ENCODE data around the gene SCYL2.
"Not testable (repeated sequence)": the region's sequence is repeated elsewhere in the genome, so short reads cannot be mapped to it uniquely, and the experiment has no call there.

SCYL2 gene

DNA sequence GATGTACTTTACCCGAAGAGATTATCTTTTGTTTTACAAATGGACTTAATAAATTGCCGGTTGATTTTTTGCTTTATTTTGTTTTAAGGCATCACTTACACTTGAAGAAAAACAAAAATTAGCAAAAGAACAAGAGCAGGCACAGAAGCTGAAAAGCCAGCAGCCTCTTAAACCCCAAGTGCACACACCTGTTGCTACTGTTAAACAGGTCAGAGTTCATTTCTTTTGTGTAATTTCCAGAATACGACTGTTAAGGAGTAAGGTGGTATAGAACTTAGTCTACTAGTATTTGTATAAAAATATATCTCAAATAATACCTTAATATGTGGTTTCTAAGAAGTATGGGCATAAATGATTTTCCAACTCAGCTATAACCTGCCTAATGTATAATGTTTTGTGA, 70.3 kb downstream of the SCYL2 start:
- H3K4me3 ChIP-seq (ENCODE audit: low read depth, low read length): no peak overlapping the region
- no peak overlapping the region for H3K9ac ChIP-seq (ENCODE audit: low read depth, low read length)
- H3K9me3 ChIP-seq (ENCODE audit: control insufficient read depth, insufficient read depth, low read length): no peaks in the 10 kb centered on the region
- H3K27me3 ChIP-seq (ENCODE audit: control insufficient read depth, insufficient read depth, low read length): no peaks in the 10 kb centered on the region
- H3K36me3 ChIP-seq (ENCODE audit: control insufficient read depth, insufficient read depth, low read length): no peaks in the 10 kb centered on the region
- peaks cover 5% of the 10 kb centered on the region for H3K4me1 ChIP-seq (ENCODE audit: control insufficient read depth, insufficient read depth, low read length)

DNA sequence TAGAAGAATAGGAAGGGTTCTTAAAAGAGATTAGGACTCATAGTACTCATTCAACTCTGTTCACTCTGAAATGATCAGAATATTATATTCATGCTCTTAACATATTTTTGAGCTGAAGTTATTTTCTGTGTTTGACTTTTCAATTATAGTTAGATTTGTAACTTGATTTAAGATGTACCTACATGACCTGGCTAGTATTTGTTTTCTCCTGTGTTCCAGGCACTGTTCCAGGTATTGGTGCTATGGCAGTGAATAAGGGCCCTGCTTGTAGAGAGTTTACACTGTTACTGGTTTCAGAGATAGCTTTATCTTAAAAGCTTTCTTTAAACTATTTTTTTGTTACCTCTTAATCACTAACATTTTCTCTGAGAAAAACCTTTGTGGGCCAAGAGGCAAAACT, 70.8 kb downstream of the SCYL2 start:
- H3K36me3 ChIP-seq (ENCODE audit: control insufficient read depth, insufficient read depth, low read length): no peaks in the 10 kb centered on the region
- no peaks in the 10 kb centered on the region for H3K9me3 ChIP-seq (ENCODE audit: control insufficient read depth, insufficient read depth, low read length)
- peaks cover 5% of the 10 kb centered on the region for H3K4me1 ChIP-seq (ENCODE audit: control insufficient read depth, insufficient read depth, low read length)
- H3K9ac ChIP-seq (ENCODE audit: low read depth, low read length): no peak overlapping the region
- H3K4me3 ChIP-seq (ENCODE audit: low read depth, low read length): no peak overlapping the region
- no peaks in the 10 kb centered on the region for H3K27me3 ChIP-seq (ENCODE audit: control insufficient read depth, insufficient read depth, low read length)

DNA sequence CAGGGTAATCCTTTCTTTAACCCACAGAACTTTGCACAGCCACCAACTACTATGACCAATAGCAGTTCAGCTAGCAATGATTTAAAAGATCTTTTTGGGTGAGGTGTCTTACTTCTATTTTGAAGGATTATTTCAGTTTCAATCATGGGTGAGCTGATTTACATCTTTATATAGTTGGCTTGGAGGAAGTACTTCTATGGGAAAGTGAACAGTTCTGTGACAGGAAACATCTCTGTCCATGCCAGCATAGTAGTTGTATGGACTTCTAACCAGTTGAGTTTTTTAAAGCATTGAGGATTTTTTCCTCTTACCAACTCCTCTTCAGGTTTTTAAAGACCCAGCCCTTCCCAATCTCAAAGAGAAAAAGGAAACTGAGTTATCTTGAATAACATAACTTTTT, 72.1 kb downstream of the SCYL2 start:
- Histone ChIP-seq H3K27me3 (ENCODE audit: control insufficient read depth, insufficient read depth, low read length) (no peaks in the 10 kb centered on the region), H3K9me3 (ENCODE audit: control insufficient read depth, insufficient read depth, low read length) (no peaks in the 10 kb centered on the region), H3K4me3 (ENCODE audit: low read depth, low read length) (no peak overlapping the region), H3K4me1 (ENCODE audit: control insufficient read depth, insufficient read depth, low read length) (peaks cover 5% of the 10 kb centered on the region), H3K9ac (ENCODE audit: low read depth, low read length) (no peak overlapping the region), H3K36me3 (ENCODE audit: control insufficient read depth, insufficient read depth, low read length) (no peaks in the 10 kb centered on the region)

DNA sequence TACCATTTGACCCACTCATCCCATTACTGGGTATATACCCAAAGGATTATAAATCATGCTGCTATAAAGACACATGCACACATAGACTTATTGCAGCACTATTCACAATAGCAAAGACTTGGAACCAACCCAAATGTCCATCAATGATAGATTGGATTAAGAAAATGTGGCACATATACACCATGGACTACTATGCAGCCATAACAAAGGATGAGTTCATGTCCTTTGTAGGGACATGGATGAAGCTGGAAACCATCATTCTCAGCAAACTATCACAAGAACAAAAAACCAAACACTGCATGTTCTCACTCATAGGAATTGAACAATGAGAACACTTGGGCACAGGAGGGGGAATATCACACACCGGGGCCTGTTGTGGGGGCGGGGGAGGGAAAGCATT, 75.9 kb downstream of the SCYL2 start:
- H3K27me3 ChIP-seq (ENCODE audit: control insufficient read depth, insufficient read depth, low read length); H3K36me3 ChIP-seq (ENCODE audit: control insufficient read depth, insufficient read depth, low read length); H3K9ac ChIP-seq (ENCODE audit: low read depth, low read length); H3K4me3 ChIP-seq (ENCODE audit: low read depth, low read length); H3K4me1 ChIP-seq (ENCODE audit: control insufficient read depth, insufficient read depth, low read length); H3K9me3 ChIP-seq (ENCODE audit: control insufficient read depth, insufficient read depth, low read length): not testable (repeated sequence)

DNA sequence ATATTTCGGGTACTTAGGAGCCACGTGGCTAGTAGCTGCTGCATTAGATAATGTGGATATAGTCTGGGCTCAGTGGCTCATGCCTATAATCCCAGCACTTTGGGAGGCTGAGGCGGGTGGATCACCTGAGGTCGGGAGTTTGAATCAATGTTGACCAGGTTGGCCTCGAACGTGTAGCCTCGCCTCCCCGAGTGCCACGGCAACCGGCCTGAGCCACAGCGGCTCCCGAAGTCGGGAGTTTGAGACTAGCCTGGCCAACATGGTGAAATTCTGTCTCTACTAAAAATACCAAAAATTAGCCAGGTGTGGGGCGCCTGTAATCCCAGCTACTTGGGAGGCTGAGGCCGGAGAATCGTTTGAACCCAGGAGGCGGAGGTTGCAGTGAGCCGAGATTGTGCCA, 77.4 kb downstream of the SCYL2 start:
- H3K27me3 ChIP-seq (ENCODE audit: control insufficient read depth, insufficient read depth, low read length); H3K9ac ChIP-seq (ENCODE audit: low read depth, low read length); H3K4me1 ChIP-seq (ENCODE audit: control insufficient read depth, insufficient read depth, low read length); H3K36me3 ChIP-seq (ENCODE audit: control insufficient read depth, insufficient read depth, low read length); H3K4me3 ChIP-seq (ENCODE audit: low read depth, low read length); H3K9me3 ChIP-seq (ENCODE audit: control insufficient read depth, insufficient read depth, low read length): not testable (repeated sequence)

DNA sequence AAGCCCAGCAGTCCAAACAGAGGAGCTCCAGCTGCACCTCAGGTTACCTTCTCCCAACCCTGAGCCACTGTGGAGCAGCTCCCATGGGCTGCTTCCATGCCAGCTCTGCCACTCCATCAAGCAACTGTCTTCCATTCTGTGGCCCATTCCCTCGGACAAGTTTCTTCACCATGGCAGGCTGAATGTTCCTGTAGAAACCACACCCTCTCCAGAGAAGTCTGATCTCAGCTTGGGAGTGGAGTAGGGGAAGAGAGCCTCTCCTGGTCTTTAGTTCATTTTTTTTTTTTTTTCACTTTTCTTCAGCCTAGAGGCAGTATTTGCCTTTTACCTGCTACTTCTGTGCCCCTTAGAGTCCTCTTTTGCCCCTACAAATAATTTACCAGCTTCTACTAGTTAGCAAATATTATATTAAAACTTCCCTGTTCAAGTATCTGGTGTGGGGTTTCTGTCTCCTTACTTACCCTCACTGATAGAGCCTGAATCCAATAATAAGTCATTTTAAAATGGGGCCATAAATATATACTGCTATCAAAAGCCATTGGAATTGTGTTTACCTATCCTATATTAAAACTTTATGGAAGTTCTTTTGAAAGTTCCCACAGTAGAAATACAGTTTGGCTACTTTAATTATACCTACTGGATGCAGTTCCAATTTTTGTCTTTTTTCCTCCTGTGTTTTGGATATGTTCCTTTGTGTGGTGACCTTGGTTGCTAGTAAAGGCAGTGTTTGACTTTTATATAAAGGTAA, 78.2 kb downstream of the SCYL2 start:
- peaks cover 8% of the 10 kb centered on the region for H3K4me1 ChIP-seq (ENCODE audit: control insufficient read depth, insufficient read depth, low read length)
- H3K9me3 ChIP-seq (ENCODE audit: control insufficient read depth, insufficient read depth, low read length): no peaks in the 10 kb centered on the region
- no peak overlapping the region for H3K4me3 ChIP-seq (ENCODE audit: low read depth, low read length)
- H3K9ac ChIP-seq (ENCODE audit: low read depth, low read length): no peak overlapping the region
- H3K27me3 ChIP-seq (ENCODE audit: control insufficient read depth, insufficient read depth, low read length): no peaks in the 10 kb centered on the region
- no peaks in the 10 kb centered on the region for H3K36me3 ChIP-seq (ENCODE audit: control insufficient read depth, insufficient read depth, low read length)

DNA sequence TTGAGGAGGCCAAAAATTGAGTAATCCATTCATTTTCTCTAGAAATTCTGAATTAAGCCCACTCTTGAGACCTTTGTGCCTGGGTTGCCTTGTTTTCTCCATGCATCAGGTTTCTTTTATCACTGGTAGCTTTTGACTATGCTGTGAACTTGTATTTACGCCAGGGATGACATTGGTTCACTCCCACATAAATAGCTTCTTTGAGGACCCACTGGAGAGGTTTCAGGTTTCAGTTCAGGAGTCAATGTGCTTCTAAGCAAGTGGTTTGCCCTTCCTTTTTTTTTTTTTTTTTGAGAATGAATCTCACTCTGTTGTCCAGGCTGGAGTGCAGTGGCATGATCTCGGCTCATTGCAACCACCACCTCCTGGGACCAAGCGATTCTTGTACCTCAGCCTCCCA, 79.7 kb downstream of the SCYL2 start:
- no peaks in the 10 kb centered on the region for H3K27me3 ChIP-seq (ENCODE audit: control insufficient read depth, insufficient read depth, low read length)
- peaks cover 3% of the 10 kb centered on the region for H3K4me1 ChIP-seq (ENCODE audit: control insufficient read depth, insufficient read depth, low read length)
- no peaks in the 10 kb centered on the region for H3K36me3 ChIP-seq (ENCODE audit: control insufficient read depth, insufficient read depth, low read length)
- no peak overlapping the region for H3K9ac ChIP-seq (ENCODE audit: low read depth, low read length)
- no peaks in the 10 kb centered on the region for H3K9me3 ChIP-seq (ENCODE audit: control insufficient read depth, insufficient read depth, low read length)
- no peak overlapping the region for H3K4me3 ChIP-seq (ENCODE audit: low read depth, low read length)

DNA sequence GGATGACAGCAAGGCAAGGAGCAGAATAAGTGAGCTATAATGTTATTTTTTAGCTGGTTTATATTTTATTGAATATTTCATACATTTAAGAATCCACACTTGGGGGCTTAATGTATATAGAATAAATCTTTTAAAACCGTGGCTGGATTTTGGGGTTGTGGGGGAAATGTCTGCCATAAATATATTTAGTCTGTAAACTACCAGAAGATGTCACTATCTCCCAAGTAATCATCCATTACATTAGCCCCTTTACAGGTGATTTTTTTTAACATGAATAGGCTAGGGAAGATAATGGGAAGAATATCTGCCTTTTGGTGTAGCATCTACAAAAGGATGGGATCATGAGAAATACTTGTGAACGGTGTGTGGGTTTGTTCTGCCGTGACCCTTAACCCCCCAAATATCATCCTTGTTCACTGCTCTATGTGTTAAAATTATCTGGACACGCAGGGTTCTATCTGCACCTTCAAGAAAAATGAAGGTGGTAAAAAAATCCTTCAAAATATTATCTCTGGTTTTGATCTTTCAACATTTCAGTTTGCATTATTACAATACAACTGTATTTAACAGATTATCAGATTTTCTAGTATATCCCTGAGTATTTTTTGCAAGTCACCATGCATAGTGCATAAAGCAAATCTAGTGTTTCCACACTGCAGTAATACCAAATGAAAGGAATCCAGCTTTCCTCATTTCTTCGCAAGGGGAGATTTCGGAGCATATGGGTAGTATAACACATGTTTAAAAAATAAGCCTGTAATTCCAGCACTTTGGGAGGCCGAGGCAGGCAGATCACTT, 81.9 kb downstream of the SCYL2 start:
- no peak overlapping the region for H3K9ac ChIP-seq (ENCODE audit: low read depth, low read length)
- H3K9me3 ChIP-seq (ENCODE audit: control insufficient read depth, insufficient read depth, low read length): no peaks in the 10 kb centered on the region
- H3K4me1 ChIP-seq (ENCODE audit: control insufficient read depth, insufficient read depth, low read length): peaks cover 3% of the 10 kb centered on the region
- H3K4me3 ChIP-seq (ENCODE audit: low read depth, low read length): no peak overlapping the region
- no peaks in the 10 kb centered on the region for H3K27me3 ChIP-seq (ENCODE audit: control insufficient read depth, insufficient read depth, low read length)
- H3K36me3 ChIP-seq (ENCODE audit: control insufficient read depth, insufficient read depth, low read length): no peaks in the 10 kb centered on the region

DNA sequence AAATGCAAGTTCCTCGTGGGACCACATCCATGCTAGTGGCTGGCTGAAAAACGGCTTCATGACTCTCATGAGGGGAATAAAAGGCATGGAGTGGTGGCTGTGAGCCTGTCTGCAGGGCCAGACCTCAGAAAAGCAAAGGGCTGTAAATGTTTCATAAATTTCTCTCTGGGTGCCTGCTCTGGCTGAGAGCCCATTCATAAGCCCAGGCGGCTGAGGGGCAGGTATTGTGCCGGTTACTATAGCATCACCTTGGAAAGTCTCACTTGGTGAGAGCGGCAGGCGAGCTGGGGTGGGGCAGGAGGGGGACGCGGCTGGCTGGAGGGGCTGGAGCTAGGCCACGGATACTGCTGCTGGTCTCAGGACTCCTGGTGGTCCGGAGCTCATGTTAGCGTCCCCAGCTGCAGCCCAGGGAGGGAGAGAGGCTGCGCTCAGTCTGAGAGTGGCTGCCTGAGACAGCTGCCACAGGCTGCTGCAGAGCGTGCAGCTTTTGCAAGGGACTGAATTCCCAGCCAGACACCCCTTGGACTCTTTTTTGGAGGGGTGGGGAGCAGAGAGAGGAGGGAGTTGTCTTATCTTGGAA, 89.8 kb downstream of the SCYL2 start, which contains the start of gene SLC17A8:
TSS of gene SLC17A8 (plus strand) at position 431 of the 580 bp plus-strand sequence. CDS start 318 bp downstream, outside the sequence.
- Histone ChIP-seq H3K27me3 (ENCODE audit: control insufficient read depth, insufficient read depth, low read length) (no peaks in the 10 kb centered on the region), H3K4me1 (ENCODE audit: control insufficient read depth, insufficient read depth, low read length) (peaks cover 9% of the 10 kb centered on the region), H3K9me3 (ENCODE audit: control insufficient read depth, insufficient read depth, low read length) (no peaks in the 10 kb centered on the region), H3K9ac (ENCODE audit: low read depth, low read length) (no peak within 1 kb of the TSS), H3K36me3 (ENCODE audit: control insufficient read depth, insufficient read depth, low read length) (no peaks in the 10 kb centered on the region), H3K4me3 (ENCODE audit: low read depth, low read length) (peak within 1 kb of the TSS; percentile 5)

DNA sequence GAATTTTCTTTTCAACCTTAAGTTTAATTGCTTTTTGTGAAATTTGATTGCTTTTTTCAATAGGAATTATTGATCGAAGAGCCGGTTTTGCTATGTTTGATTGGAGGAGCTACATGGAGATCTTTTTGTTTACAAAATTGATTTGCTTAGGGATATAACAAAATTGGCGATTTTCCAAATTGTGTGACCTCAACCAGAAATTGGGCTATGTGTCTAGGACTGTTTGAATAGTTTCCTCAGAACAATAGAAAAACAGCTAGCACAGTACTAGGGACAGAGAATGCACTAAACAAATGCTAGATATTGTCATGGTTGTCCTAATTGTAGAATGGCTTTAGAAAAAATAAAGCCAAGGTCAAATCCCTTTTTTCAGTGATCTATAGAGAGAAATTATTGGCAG, 92.3 kb downstream of the SCYL2 start:
- peaks cover 9% of the 10 kb centered on the region for H3K4me1 ChIP-seq (ENCODE audit: control insufficient read depth, insufficient read depth, low read length)
- H3K9me3 ChIP-seq (ENCODE audit: control insufficient read depth, insufficient read depth, low read length): no peaks in the 10 kb centered on the region
- H3K4me3 ChIP-seq (ENCODE audit: low read depth, low read length): no peak overlapping the region
- H3K9ac ChIP-seq (ENCODE audit: low read depth, low read length): no peak overlapping the region
- H3K27me3 ChIP-seq (ENCODE audit: control insufficient read depth, insufficient read depth, low read length): no peaks in the 10 kb centered on the region
- no peaks in the 10 kb centered on the region for H3K36me3 ChIP-seq (ENCODE audit: control insufficient read depth, insufficient read depth, low read length)

DNA sequence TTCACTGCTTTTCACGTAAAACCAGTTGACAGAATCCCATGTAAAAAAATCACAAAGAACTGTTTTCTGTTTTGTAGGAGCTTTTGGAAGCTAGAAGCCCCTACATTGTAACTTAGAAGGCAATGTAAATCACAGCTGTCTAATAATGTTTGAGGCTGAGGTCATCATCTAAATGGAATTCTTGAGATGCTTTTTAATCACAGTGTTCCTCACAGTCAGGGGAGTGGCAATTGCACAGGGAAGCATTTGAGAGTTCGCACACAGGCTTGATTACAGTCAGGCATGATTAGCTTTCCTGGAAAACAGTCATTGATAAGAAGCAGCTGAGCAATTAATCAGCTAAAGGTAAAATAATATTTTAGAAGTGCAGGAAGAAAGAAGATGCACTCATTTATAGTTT, 92.8 kb downstream of the SCYL2 start:
- Histone ChIP-seq H3K36me3 (ENCODE audit: control insufficient read depth, insufficient read depth, low read length) (no peaks in the 10 kb centered on the region), H3K9ac (ENCODE audit: low read depth, low read length) (no peak overlapping the region), H3K4me1 (ENCODE audit: control insufficient read depth, insufficient read depth, low read length) (peaks cover 9% of the 10 kb centered on the region), H3K9me3 (ENCODE audit: control insufficient read depth, insufficient read depth, low read length) (no peaks in the 10 kb centered on the region), H3K27me3 (ENCODE audit: control insufficient read depth, insufficient read depth, low read length) (no peaks in the 10 kb centered on the region), H3K4me3 (ENCODE audit: low read depth, low read length) (no peak overlapping the region)

DNA sequence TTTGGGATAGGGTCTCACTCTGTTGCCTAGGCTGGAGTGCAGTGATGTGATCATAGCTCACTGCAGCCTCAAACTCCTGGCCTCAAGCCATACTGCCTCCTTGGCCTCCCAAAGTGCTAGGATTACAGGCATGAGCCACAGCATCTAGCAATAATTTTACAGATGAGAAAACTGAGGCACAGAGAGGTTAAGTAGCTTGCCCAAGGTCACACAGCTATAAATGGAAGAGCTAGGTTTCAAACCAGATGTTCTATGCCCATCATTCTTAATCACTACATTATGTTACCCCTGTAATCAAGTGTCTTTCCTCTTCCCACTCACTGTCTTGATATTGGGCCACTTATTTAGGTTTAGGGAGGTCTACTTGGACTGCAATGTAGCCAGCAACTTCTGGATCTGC, 93.5 kb downstream of the SCYL2 start:
- H3K9me3 ChIP-seq (ENCODE audit: control insufficient read depth, insufficient read depth, low read length): no peaks in the 10 kb centered on the region
- no peaks in the 10 kb centered on the region for H3K27me3 ChIP-seq (ENCODE audit: control insufficient read depth, insufficient read depth, low read length)
- H3K36me3 ChIP-seq (ENCODE audit: control insufficient read depth, insufficient read depth, low read length): no peaks in the 10 kb centered on the region
- H3K4me1 ChIP-seq (ENCODE audit: control insufficient read depth, insufficient read depth, low read length): peaks cover 9% of the 10 kb centered on the region
- no peak overlapping the region for H3K9ac ChIP-seq (ENCODE audit: low read depth, low read length)
- no peak overlapping the region for H3K4me3 ChIP-seq (ENCODE audit: low read depth, low read length)
